ENCODE data around the gene ZC3H4.

- no peak for TF ChIP-seq SP2 (IDR thresholded peaks at IDR 0.05; ENCODE audit: low read length)
- TF ChIP-seq TBP (IDR thresholded peaks at IDR 0.05; ENCODE audit: low read depth, low read length) = no peak
- no peak for TF ChIP-seq CTCF (IDR thresholded peaks at IDR 0.05; ENCODE audit: control extremely low read depth in 1 of 3, insufficient read depth in 1 of 3, low read depth in 1 of 3, low read length in 3 of 3)
- no peak for TF ChIP-seq PHF8 (conservative IDR thresholded peaks at IDR 0.05; ENCODE audit: low read depth, low read length)
- TF ChIP-seq E2F6 (IDR thresholded peaks at IDR 0.05) = no peak
- TF ChIP-seq CHD1 (IDR thresholded peaks at IDR 0.05; ENCODE audit: low read depth, low read length) = no peak
These were observed 42.8 kb downstream of the ZC3H4 start for GRCh38 chr19:47070756-47071155.
